Retinal pigment epithelial cell (primary cell): Measurements from ENCODE around the gene CHSY1.

ENCODE experiments used
- DNase-seq: peaks from one replicate; pipeline ENCODE4 v3.0.0-alpha.2; 2010; ENCODE audit warnings: low read depth
- H3K4me3 ChIP-seq: 2 replicates; pipeline ENCODE4 v1.5.1; 2011; ENCODE audit warnings: mild to moderate bottlenecking, low read length, control low read depth, moderate library complexity
- TF ChIP-seq, protein P1 (sequence below): conservative IDR thresholded peaks from 2 replicates; pipeline ENCODE4 v1.5.1; 2011; ENCODE audit warnings: low read depth, low read length, control low read depth, inconsistent platforms

Gene CHSY1

DNA sequence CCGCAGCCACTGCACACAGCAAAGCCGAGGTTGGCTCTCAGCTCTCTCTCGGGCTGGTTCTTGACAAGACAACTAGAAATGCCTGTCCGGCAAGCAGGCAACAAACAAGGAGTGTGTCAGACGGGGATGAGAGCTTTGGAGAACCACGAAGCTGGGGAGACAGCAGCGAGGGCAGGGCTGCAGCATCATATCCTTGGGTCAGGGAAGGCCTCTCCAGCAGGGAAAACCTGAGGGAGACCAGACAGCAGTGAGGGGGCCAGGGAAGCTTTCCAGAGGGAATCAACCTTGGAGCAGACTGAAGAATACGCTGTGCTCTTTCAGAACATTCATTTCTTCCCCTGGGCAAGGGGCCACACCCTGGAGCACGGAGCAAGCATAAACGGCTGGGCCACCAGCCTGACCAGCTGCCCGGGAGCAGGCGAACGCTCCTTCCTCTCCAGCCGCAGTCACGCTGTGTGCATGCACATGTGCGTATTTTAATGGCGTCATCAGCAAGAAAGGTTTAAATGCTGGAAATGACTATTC is 58.7 kb downstream of the CHSY1 start:
- no peak for DNase-seq
- H3K4me3 ChIP-seq: no peak overlapping the region
- TF ChIP-seq, protein P1, sequence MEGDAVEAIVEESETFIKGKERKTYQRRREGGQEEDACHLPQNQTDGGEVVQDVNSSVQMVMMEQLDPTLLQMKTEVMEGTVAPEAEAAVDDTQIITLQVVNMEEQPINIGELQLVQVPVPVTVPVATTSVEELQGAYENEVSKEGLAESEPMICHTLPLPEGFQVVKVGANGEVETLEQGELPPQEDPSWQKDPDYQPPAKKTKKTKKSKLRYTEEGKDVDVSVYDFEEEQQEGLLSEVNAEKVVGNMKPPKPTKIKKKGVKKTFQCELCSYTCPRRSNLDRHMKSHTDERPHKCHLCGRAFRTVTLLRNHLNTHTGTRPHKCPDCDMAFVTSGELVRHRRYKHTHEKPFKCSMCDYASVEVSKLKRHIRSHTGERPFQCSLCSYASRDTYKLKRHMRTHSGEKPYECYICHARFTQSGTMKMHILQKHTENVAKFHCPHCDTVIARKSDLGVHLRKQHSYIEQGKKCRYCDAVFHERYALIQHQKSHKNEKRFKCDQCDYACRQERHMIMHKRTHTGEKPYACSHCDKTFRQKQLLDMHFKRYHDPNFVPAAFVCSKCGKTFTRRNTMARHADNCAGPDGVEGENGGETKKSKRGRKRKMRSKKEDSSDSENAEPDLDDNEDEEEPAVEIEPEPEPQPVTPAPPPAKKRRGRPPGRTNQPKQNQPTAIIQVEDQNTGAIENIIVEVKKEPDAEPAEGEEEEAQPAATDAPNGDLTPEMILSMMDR: no peak

DNA sequence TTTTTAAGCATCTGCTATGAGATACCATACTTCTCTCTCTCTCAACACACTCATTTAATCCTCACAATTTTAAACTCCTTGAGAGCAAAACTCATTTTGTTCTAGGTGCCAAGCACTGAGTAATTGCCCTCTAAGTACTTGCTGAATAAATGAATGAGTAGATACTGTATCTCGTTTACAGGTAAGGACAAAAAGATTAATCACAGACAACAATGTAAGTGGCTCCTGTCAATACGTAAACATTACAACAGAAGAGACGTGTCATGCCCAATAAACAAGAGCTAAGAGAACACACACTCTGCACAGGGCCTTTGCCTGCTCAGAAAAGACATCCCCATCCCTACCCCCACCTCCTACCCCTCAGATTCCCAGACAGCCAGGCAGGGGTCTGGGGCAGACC is 59.8 kb downstream of the CHSY1 start:
- TF ChIP-seq, protein P1: no peak
- no peak for DNase-seq
- H3K4me3 ChIP-seq: no peak overlapping the region

GRCh38 chr15:101191242-101191641 is 60.6 kb downstream of the CHSY1 start:
- TF ChIP-seq, protein P1: no peak
- DNase-seq: no peak
- H3K4me3 ChIP-seq: no peak overlapping the region

GRCh38 chr15:101190092-101190595 is 61.7 kb downstream of the CHSY1 start:
- no peak overlapping the region for H3K4me3 ChIP-seq
- TF ChIP-seq, protein P1: no peak
- no peak for DNase-seq

- TF ChIP-seq, protein P1: no peak
- DNase-seq: no peak
- H3K4me3 ChIP-seq: no peak overlapping the region
Observed at GRCh38 chr15:101189409-101190091, 62.3 kb downstream of the CHSY1 start.

DNA sequence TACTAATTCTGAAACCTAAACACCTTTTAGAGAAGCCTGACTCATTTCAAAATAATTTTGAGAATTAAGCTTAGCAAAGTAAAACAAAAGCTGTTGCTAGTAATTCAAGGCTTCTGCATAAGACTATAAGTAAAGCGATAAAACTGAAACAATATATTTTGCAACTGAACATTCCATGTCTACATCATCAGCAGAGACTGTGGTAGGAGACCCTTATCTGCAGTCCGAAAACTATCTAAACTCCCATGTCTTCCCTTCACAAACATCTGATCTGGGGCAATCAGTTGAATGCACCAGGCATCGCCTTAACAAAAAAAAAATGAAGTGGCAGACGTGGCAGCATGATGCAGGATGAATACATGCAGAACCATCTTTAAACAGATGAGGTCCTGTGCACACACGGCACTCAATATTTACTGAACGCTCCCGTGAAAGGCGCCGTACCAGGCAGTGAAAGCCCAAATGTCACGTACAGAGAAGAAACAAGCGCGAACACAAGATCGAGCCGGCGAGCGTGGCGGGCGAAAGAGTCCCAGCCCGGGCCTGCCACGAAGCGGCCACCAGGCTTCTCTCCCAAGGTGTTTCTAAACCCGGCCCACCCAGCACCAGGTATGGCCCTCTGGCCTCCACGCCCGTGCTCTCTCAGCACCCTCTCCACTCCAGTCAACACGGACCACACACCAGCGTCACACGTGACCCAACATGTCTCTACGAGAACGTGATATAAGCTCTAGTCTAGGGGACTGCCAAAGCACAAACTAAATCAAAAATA is 63.0 kb downstream of the CHSY1 start:
- TF ChIP-seq, protein P1: no peak
- H3K4me3 ChIP-seq: peak overlapping the region; percentile 32
- peak; percentile 86 for DNase-seq
